OCI-LY1 (cell line): ENCODE measurements around the gene ZNF827.

ENCODE experiments used
- H2AFZ ChIP-seq: fragments of 200-600 bp; sonication (generic), shearing (Covaris generic); 2 replicates; pipeline ENCODE4 v1.6.0; 2014; ENCODE audit warnings: antibody characterized with exemption, mild to moderate bottlenecking, low read length
- H3F3A ChIP-seq: fragments of 200-600 bp; sonication (generic), shearing (Covaris generic); 2 replicates; pipeline ENCODE4 v1.6.0; 2014; ENCODE audit warnings: mild to moderate bottlenecking, antibody characterized with exemption, low read length, moderate library complexity; ENCODE audit not compliant: insufficient read depth
- H3K27ac ChIP-seq: fragments of 200-600 bp; sonication (generic); 2 replicates; pipeline ENCODE4 v1.5.1; 2014; ENCODE audit warnings: low read length, mixed run types, mild to moderate bottlenecking, low read depth; ENCODE audit not compliant: poor library complexity, severe bottlenecking
- H3K27me3 ChIP-seq: fragments of 200-600 bp; sonication (generic); 2 replicates; pipeline ENCODE4 v1.6.0; 2014; ENCODE audit warnings: antibody characterized with exemption, mild to moderate bottlenecking, low read length, moderate library complexity; ENCODE audit not compliant: insufficient read depth
- H3K36me3 ChIP-seq: fragments of 200-600 bp; sonication (generic); 2 replicates; pipeline ENCODE4 v1.6.1; 2014; ENCODE audit warnings: mild to moderate bottlenecking, antibody characterized with exemption, low read length, moderate library complexity, mixed read lengths; ENCODE audit not compliant: insufficient read depth
- H3K4me1 ChIP-seq: fragments of 200-600 bp; sonication (generic); 2 replicates; pipeline ENCODE4 v1.5.1; 2014; ENCODE audit warnings: mild to moderate bottlenecking, low read length, moderate library complexity; ENCODE audit not compliant: insufficient read depth, severe bottlenecking
- H3K4me2 ChIP-seq: fragments of 200-600 bp; sonication (generic), shearing (Covaris generic); 2 replicates; pipeline ENCODE4 v1.6.1; 2014; ENCODE audit warnings: low read length
- H3K4me3 ChIP-seq: fragments of 200-600 bp; sonication (generic); 2 replicates; pipeline ENCODE4 v1.5.1; 2014; ENCODE audit warnings: low read length, low read depth, mild to moderate bottlenecking, mixed read lengths; ENCODE audit not compliant: poor library complexity, severe bottlenecking
- H3K79me2 ChIP-seq: fragments of 200-600 bp; shearing (Covaris generic); 2 replicates; pipeline ENCODE4 v1.6.1; 2016; ENCODE audit warnings: mixed run types, low read length, mixed read lengths; ENCODE audit not compliant: insufficient read depth
- H3K9ac ChIP-seq: fragments of 200-600 bp; sonication (generic), shearing (Covaris generic); 2 replicates; pipeline ENCODE4 v1.6.1; 2014; ENCODE audit warnings: mild to moderate bottlenecking, low read length, mixed read lengths
- H3K9me2 ChIP-seq: fragments of 200-600 bp; sonication (generic), shearing (Covaris generic); 2 replicates; pipeline ENCODE4 v1.6.1; 2014; ENCODE audit warnings: low read depth, mild to moderate bottlenecking, low read length, mixed read lengths
- H3K9me3 ChIP-seq: fragments of 200-600 bp; shearing (Covaris generic); 2 replicates; pipeline ENCODE4 v1.6.1; 2014; ENCODE audit warnings: low read length, mixed read lengths
- H4K20me1 ChIP-seq: fragments of 200-600 bp; sonication (generic), shearing (Covaris generic); 2 replicates; pipeline ENCODE4 v1.6.0; 2016; ENCODE audit warnings: mild to moderate bottlenecking, low read length; ENCODE audit not compliant: insufficient read depth
- EZH2 ChIP-seq: fragments of 200-600 bp; sonication (generic), shearing (Covaris generic); IDR thresholded peaks from 2 replicates; pipeline ENCODE4 v1.8.0; 2017; ENCODE audit warnings: borderline replicate concordance, mixed run types, mild to moderate bottlenecking, antibody characterized with exemption, low read length, moderate library complexity, mixed read lengths
- TF ChIP-seq, protein P1 (sequence below): fragments of 200-600 bp; sonication (generic), shearing (Covaris generic); IDR thresholded peaks from 2 replicates; pipeline ENCODE4 v1.5.1; 2017; ENCODE audit warnings: mild to moderate bottlenecking, antibody characterized with exemption, low read length, moderate library complexity, mixed read lengths

Gene ZNF827

DNA sequence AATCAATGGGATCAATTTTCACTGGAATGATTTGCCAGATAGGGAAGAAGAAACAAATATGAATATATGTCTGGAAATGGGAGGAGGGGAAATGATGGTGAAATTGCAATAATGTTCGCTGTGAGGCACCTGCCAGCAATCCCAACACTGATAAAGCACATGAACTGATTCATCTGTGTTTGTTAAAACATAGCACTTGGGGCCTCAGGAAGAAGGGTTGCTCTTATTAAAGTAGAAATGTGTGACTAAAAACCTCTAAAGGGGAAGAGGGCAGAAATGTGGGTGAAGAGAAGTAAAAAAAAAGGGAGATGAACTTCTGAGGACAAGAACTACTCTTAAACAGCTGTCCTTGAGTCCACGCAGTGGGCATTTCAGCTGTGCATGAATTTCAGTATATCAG lies 157.3 kb downstream of the ZNF827 start:
- Histone ChIP-seq H3K27ac (no peak overlapping the region), H3K4me2 (no peak overlapping the region), H3K79me2 (no peaks in the 10 kb centered on the region), H3K4me3 (no peak overlapping the region), H4K20me1 (no peaks in the 10 kb centered on the region), H3K27me3 (no peaks in the 10 kb centered on the region), H3F3A (no peaks in the 10 kb centered on the region), H3K36me3 (peaks cover 35% of the 10 kb centered on the region), H2AFZ (no peak overlapping the region), H3K9ac (no peak overlapping the region), H3K4me1 (no peaks in the 10 kb centered on the region), H3K9me2 (no peaks in the 10 kb centered on the region), H3K9me3 (no peaks in the 10 kb centered on the region)
- TF ChIP-seq, protein P1, sequence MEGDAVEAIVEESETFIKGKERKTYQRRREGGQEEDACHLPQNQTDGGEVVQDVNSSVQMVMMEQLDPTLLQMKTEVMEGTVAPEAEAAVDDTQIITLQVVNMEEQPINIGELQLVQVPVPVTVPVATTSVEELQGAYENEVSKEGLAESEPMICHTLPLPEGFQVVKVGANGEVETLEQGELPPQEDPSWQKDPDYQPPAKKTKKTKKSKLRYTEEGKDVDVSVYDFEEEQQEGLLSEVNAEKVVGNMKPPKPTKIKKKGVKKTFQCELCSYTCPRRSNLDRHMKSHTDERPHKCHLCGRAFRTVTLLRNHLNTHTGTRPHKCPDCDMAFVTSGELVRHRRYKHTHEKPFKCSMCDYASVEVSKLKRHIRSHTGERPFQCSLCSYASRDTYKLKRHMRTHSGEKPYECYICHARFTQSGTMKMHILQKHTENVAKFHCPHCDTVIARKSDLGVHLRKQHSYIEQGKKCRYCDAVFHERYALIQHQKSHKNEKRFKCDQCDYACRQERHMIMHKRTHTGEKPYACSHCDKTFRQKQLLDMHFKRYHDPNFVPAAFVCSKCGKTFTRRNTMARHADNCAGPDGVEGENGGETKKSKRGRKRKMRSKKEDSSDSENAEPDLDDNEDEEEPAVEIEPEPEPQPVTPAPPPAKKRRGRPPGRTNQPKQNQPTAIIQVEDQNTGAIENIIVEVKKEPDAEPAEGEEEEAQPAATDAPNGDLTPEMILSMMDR: no peak
- no peak for TF ChIP-seq EZH2

DNA sequence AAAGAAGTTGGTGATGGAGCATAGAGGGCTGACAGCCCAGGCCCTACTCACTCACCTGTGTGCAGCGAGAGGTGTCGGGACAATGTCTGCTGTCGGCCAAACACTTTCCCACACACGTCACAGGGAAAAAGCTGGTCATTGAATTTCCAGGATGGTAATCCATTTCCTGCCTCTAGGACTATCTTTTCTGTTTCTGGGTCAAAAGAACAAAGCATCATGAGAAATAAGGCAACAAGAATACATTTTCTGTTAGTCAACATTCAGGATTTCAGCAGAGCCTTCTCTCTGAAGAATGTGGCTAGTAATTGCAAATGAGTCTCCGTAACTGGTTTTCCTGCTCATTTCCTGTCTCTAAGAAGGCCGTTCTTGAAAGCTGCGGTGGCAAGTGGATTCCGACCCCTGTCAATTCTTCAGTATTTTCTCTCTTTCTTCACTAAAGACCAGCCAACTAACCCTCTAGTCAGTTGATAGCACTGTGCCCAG lies 159.3 kb downstream of the ZNF827 start:
- Histone ChIP-seq H3K4me1 (no peaks in the 10 kb centered on the region), H3K27ac (no peak overlapping the region), H3K9me3 (no peaks in the 10 kb centered on the region), H3K36me3 (peaks cover 43% of the 10 kb centered on the region), H3K9ac (no peak overlapping the region), H3F3A (no peaks in the 10 kb centered on the region), H3K79me2 (no peaks in the 10 kb centered on the region), H3K4me3 (no peak overlapping the region), H3K27me3 (no peaks in the 10 kb centered on the region), H3K4me2 (no peak overlapping the region), H3K9me2 (no peaks in the 10 kb centered on the region), H4K20me1 (no peaks in the 10 kb centered on the region), H2AFZ (no peak overlapping the region)
- no peak for TF ChIP-seq EZH2
- TF ChIP-seq, protein P1: no peak

DNA sequence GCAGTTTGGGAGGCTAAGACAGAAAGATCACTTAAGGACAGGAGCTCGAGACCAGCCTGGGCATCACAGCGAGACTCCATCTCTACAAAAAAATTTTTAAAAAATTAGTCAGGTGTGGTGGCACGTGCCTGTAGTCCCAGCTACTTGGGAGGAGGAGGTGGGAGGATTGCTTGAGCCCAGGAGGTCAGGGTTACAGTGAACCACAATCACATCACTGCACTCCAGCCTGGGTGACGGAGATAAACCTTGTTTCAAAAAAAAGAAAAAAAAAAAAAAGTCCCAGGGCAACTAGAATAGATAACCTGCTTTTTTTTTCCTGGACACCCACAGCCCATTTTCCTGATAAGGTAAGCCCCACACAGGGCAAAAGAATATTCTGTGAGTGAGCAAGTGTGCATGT lies 162.4 kb downstream of the ZNF827 start:
- TF ChIP-seq, protein P1: no peak
- no peak for TF ChIP-seq EZH2
- no peak overlapping the region for H3K27ac ChIP-seq

More for the DNA sequence above, 162.4 kb downstream of the ZNF827 start:
- H4K20me1 ChIP-seq: no peaks in the 10 kb centered on the region
- no peaks in the 10 kb centered on the region for H3K9me3 ChIP-seq
- H3K4me3 ChIP-seq: no peak overlapping the region
- no peaks in the 10 kb centered on the region for H3K4me1 ChIP-seq
- H2AFZ ChIP-seq: no peak overlapping the region
- H3K4me2 ChIP-seq: no peak overlapping the region
- no peaks in the 10 kb centered on the region for H3F3A ChIP-seq
- no peak overlapping the region for H3K9ac ChIP-seq
- H3K79me2 ChIP-seq: no peaks in the 10 kb centered on the region
- peaks cover 69% of the 10 kb centered on the region for H3K36me3 ChIP-seq
- no peaks in the 10 kb centered on the region for H3K27me3 ChIP-seq
- H3K9me2 ChIP-seq: no peaks in the 10 kb centered on the region
